HG02981 (cell line): Measurements from ENCODE around the gene MBTPS1.
A peak's percentile ranks its signal among the peaks of the same experiment; 100 is the strongest.

ENCODE experiments used
- ATAC-seq: cut with Tn5 transposase; IDR thresholded peaks from one replicate; pipeline ENCODE4 v1.9.1; 2021; ENCODE audit warnings: mild to moderate bottlenecking, moderate library complexity; ENCODE audit not compliant: unreplicated experiment

The MBTPS1 gene

GRCh38 chr16:84104231-84104630, 12.5 kb downstream of the MBTPS1 start:
- ATAC-seq, result no peak

- no peak for ATAC-seq
These were observed 13.1 kb downstream of the MBTPS1 start for GRCh38 chr16:84103678-84104077.

GRCh38 chr16:84098939-84099338, 17.8 kb downstream of the MBTPS1 start:
- ATAC-seq, result no peak

- no peak for ATAC-seq
These were observed 20.2 kb downstream of the MBTPS1 start for GRCh38 chr16:84096447-84097005.

- ATAC-seq, result no peak
These were observed 21.3 kb downstream of the MBTPS1 start for GRCh38 chr16:84095466-84095865.

GRCh38 chr16:84093879-84094270, 22.9 kb downstream of the MBTPS1 start:
- ATAC-seq, result no peak

GRCh38 chr16:84093120-84093878, 23.4 kb downstream of the MBTPS1 start:
- ATAC-seq, result no peak

- no peak for ATAC-seq
These were observed 25.3 kb downstream of the MBTPS1 start for GRCh38 chr16:84091460-84091859.

- no peak for ATAC-seq
These were observed 26.5 kb downstream of the MBTPS1 start for GRCh38 chr16:84090211-84090610.

GRCh38 chr16:84088695-84089395, 27.9 kb downstream of the MBTPS1 start:
- peak; percentile 80 for ATAC-seq

GRCh38 chr16:84087466-84088151, 29.1 kb downstream of the MBTPS1 start:
- ATAC-seq, result no peak

GRCh38 chr16:84087001-84087400, 29.7 kb downstream of the MBTPS1 start:
- ATAC-seq, result no peak

- ATAC-seq, result no peak
These were observed 30.4 kb downstream of the MBTPS1 start for GRCh38 chr16:84086341-84086740.

GRCh38 chr16:84085773-84086172, 31.0 kb downstream of the MBTPS1 start:
- no peak for ATAC-seq

- no peak for ATAC-seq
These were observed 31.5 kb downstream of the MBTPS1 start for GRCh38 chr16:84085271-84085667.

- ATAC-seq, result no peak
These were observed 32.0 kb downstream of the MBTPS1 start for GRCh38 chr16:84084570-84085270.

- no peak for ATAC-seq
These were observed 33.7 kb downstream of the MBTPS1 start for GRCh38 chr16:84082835-84083569.

- ATAC-seq, result no peak
These were observed 34.6 kb downstream of the MBTPS1 start for GRCh38 chr16:84082110-84082509.

- no peak for ATAC-seq
These were observed 35.2 kb downstream of the MBTPS1 start for GRCh38 chr16:84081446-84081989.

- ATAC-seq, result no peak
These were observed 35.9 kb downstream of the MBTPS1 start for GRCh38 chr16:84080813-84081212.
